H9 (cell line): ENCODE results near the gene MRFAP1. TPM values are rescaled to one million over a fixed set of nuclear protein-coding genes. Genes with fewer than 3 reads are reported as not detected.

Experiments used
- DNase-seq: peaks from one replicate; pipeline ENCODE4 v3.0.0-alpha.2; 2017
- H2AFZ ChIP-seq: one replicate; pipeline ENCODE4 v1.6.1; 2013; ENCODE audit warnings: mild to moderate bottlenecking, low read length, control low read depth, moderate library complexity
- H2AK5ac ChIP-seq: 2 replicates; pipeline ENCODE4 v1.6.1; 2013; ENCODE audit warnings: low read length, control low read depth, mixed read lengths; ENCODE audit not compliant: insufficient read length
- H2BK120ac ChIP-seq: one replicate; pipeline ENCODE4 v1.6.1; 2013; ENCODE audit warnings: low read depth, mild to moderate bottlenecking, low read length, control low read depth, inconsistent platforms; ENCODE audit not compliant: poor library complexity, severe bottlenecking
- H2BK12ac ChIP-seq: 2 replicates; pipeline ENCODE4 v1.6.1; 2013; ENCODE audit warnings: low read length, control low read depth, mixed read lengths, low read depth; ENCODE audit not compliant: insufficient read length
- H2BK15ac ChIP-seq: 2 replicates; pipeline ENCODE4 v1.6.1; 2013; ENCODE audit warnings: low read depth, low read length, control low read depth
- H2BK20ac ChIP-seq: one replicate; pipeline ENCODE4 v1.6.1; 2013; ENCODE audit warnings: low read depth, mild to moderate bottlenecking, low read length, control low read depth, inconsistent platforms; ENCODE audit not compliant: poor library complexity, severe bottlenecking
- H2BK5ac ChIP-seq: 2 replicates; pipeline ENCODE4 v1.6.1; 2013; ENCODE audit warnings: low read length, control low read depth, mixed read lengths; ENCODE audit not compliant: insufficient read length
- H3K14ac ChIP-seq: 2 replicates; pipeline ENCODE4 v1.6.1; 2013; ENCODE audit warnings: low read length, control low read depth; ENCODE audit not compliant: insufficient read depth
- H3K18ac ChIP-seq: 2 replicates; pipeline ENCODE4 v1.6.1; 2013; ENCODE audit warnings: low read depth, mild to moderate bottlenecking, mixed read lengths, low read length, control low read depth; ENCODE audit not compliant: insufficient read length
- H3K23ac ChIP-seq: 2 replicates; pipeline ENCODE4 v1.6.1; 2013; ENCODE audit warnings: low read length, control low read depth, mixed read lengths, low read depth; ENCODE audit not compliant: insufficient read length
- H3K23me2 ChIP-seq: 2 replicates; pipeline ENCODE4 v1.6.1; 2013; ENCODE audit warnings: low read depth, mild to moderate bottlenecking, mixed read lengths, low read length, control low read depth; ENCODE audit not compliant: insufficient read length, poor library complexity, severe bottlenecking
- H3K27ac ChIP-seq: 2 replicates; pipeline ENCODE4 v1.5.1; 2013; ENCODE audit warnings: low read length, control low read depth, mixed read lengths, low read depth; ENCODE audit not compliant: insufficient read length
- H3K27me3 ChIP-seq: 2 replicates; pipeline ENCODE4 v1.6.1; 2013; ENCODE audit warnings: low read length, control low read depth, inconsistent platforms; ENCODE audit not compliant: insufficient read depth
- H3K4ac ChIP-seq: 2 replicates; pipeline ENCODE4 v1.6.1; 2013; ENCODE audit warnings: low read depth, mild to moderate bottlenecking, control low read depth, inconsistent platforms, low read length, moderate library complexity
- H3K4me1 ChIP-seq: 2 replicates; pipeline ENCODE4 v1.6.1; 2013; ENCODE audit warnings: low read length, control low read depth, inconsistent platforms; ENCODE audit not compliant: insufficient read depth
- H3K4me2 ChIP-seq: 2 replicates; pipeline ENCODE4 v1.6.1; 2013; ENCODE audit warnings: low read length, control low read depth, mixed read lengths; ENCODE audit not compliant: insufficient read length, insufficient read depth
- H3K56ac ChIP-seq: 2 replicates; pipeline ENCODE4 v1.6.1; 2013; ENCODE audit warnings: low read depth, mild to moderate bottlenecking, mixed read lengths, low read length, control low read depth; ENCODE audit not compliant: insufficient read length
- H3K79me1 ChIP-seq: 2 replicates; pipeline ENCODE4 v1.6.1; 2013; ENCODE audit warnings: low read depth, mild to moderate bottlenecking, moderate library complexity, low read length, control low read depth, inconsistent platforms; ENCODE audit not compliant: insufficient read depth, poor library complexity, severe bottlenecking
- H3K79me2 ChIP-seq: 2 replicates; pipeline ENCODE4 v1.6.1; 2013; ENCODE audit warnings: low read length, control low read depth, inconsistent platforms; ENCODE audit not compliant: insufficient read depth
- H3K9ac ChIP-seq: 2 replicates; pipeline ENCODE4 v1.6.1; 2013; ENCODE audit warnings: low read length, control low read depth, mixed read lengths; ENCODE audit not compliant: insufficient read length; ENCODE audit errors: extremely low read depth
- H3K9me3 ChIP-seq: one replicate; pipeline ENCODE4 v1.6.1; 2013; ENCODE audit warnings: low read depth, low read length, inconsistent platforms; ENCODE audit not compliant: control insufficient read depth
- H3T11ph ChIP-seq: one replicate; pipeline ENCODE4 v1.6.1; 2013; ENCODE audit warnings: mild to moderate bottlenecking, low read length, control low read depth, inconsistent platforms
- H4K20me1 ChIP-seq: one replicate; pipeline ENCODE4 v1.6.1; 2013; ENCODE audit not compliant: control insufficient read depth, insufficient read length, insufficient read depth
- H4K5ac ChIP-seq: 2 replicates; pipeline ENCODE4 v1.6.1; 2013; ENCODE audit warnings: low read depth, mild to moderate bottlenecking, mixed read lengths, low read length, control low read depth; ENCODE audit not compliant: insufficient read length
- H4K8ac ChIP-seq: replicated peaks from 2 replicates; pipeline ENCODE4 v1.6.1; 2013; ENCODE audit warnings: low read length, control low read depth, mixed read lengths, low read depth; ENCODE audit not compliant: insufficient read length
- H4K91ac ChIP-seq: 2 replicates; pipeline ENCODE4 v1.6.1; 2013; ENCODE audit warnings: low read depth, mild to moderate bottlenecking, moderate library complexity, mixed read lengths, low read length, control low read depth; ENCODE audit not compliant: insufficient read length
- H3K27ac Mint-ChIP-seq, 3 experiments: 2 replicates in 2 of 3; 3 replicates in 1 of 3; pipeline ENCODE4 v1.8.0; 2020 to 2021; ENCODE audit warnings: mixed read lengths in 3 of 3, mild to moderate bottlenecking in 1 of 3, moderate library complexity in 1 of 3
- H3K27me3 Mint-ChIP-seq: 2 replicates; pipeline ENCODE4 v1.8.0; 2021; ENCODE audit warnings: low read depth, mild to moderate bottlenecking, moderate library complexity, mixed read lengths
- H3K36me3 Mint-ChIP-seq, 3 experiments: 2 replicates in 2 of 3; 3 replicates in 1 of 3; pipeline ENCODE4 v1.8.0; 2020 to 2021; ENCODE audit warnings: low read depth in 3 of 3, mixed read lengths in 3 of 3; ENCODE audit not compliant: insufficient read depth in 1 of 3
- H3K4me1 Mint-ChIP-seq, 2 experiments: 2 replicates each; pipeline ENCODE4 v1.8.0; 2020; ENCODE audit warnings: mixed read lengths in 2 of 2
- H3K4me3 Mint-ChIP-seq, 2 experiments: 2 replicates in 1 of 2; 3 replicates in 1 of 2; pipeline ENCODE4 v1.8.0; 2020 to 2021; ENCODE audit warnings: mild to moderate bottlenecking in 2 of 2, mixed read lengths in 2 of 2, moderate library complexity in 1 of 2
- H3K9me3 Mint-ChIP-seq, 2 experiments: 2 replicates in 1 of 2; 3 replicates in 1 of 2; pipeline ENCODE4 v1.8.0; 2020; ENCODE audit warnings: mild to moderate bottlenecking in 2 of 2, mixed read lengths in 2 of 2, moderate library complexity in 1 of 2
- WGBS: extraction: QIAGEN DNeasy Blood & Tissue Kit; methylation state at CpG from one replicate; pipeline ENCODE4 v1.1.7; 2013; ENCODE audit warnings: missing lambda C conversion rate, low lambda C conversion rate, mixed read lengths; ENCODE audit not compliant: insufficient read length; ENCODE audit errors: extremely low coverage; 5-methylcytosine and 5-hydroxymethylcytosine counted together
- total RNA-seq: library from RNA; stranded (reverse); gene quantifications from 2 replicates; pipeline ENCODE4 v1.2.1, GENCODE V29; 2021
- TF ChIP-seq, protein P1 (sequence below): fragments of 200-600 bp; sonication (generic); conservative IDR thresholded peaks from 3 replicates; pipeline ENCODE4 v1.8.0; 2021; ENCODE audit warnings: antibody characterized with exemption, mild to moderate bottlenecking

The MRFAP1 gene
- total RNA-seq, 1 experiment from 2014 or later, result 328 TPM

DNA sequence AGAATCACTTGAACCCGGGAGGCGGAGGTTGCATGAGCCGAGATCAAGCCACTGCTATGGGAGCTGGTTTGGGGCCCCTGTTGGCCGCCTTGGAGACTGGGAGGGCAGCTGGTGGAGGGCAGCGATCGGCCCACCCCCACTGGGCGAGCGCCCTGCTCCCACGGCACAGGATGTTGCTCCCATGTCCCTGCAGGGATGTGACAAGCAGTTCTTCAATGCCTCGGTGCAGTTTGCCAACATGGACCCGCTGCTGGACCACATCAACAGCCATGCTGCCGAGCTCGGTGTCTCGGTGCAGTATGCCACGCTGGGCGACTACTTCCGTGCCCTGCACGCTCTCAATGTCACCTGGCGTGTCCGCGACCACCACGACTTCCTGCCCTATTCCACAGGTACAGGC is 46.1 kb upstream of the MRFAP1 start:
- H3K9me3 Mint-ChIP-seq, result no peaks in the 10 kb centered on the region; a peak in 1 of 5 replicates
- H2AK5ac ChIP-seq, result no peak overlapping the region
- H3K18ac ChIP-seq, result no peak overlapping the region
- H2AFZ ChIP-seq, result no peak overlapping the region
- H3K23ac ChIP-seq, result no peak overlapping the region
- no peak overlapping the region for H4K8ac ChIP-seq
- no peaks in the 10 kb centered on the region for H3K27me3 ChIP-seq
- H2BK120ac ChIP-seq, result no peak overlapping the region
- H3K9me3 ChIP-seq, result no peaks in the 10 kb centered on the region
- no peak for DNase-seq
- H3K27ac ChIP-seq, result no peak overlapping the region
- no peak overlapping the region for H3T11ph ChIP-seq
- H3K79me2 ChIP-seq, result no peaks in the 10 kb centered on the region
- no peak overlapping the region for H2BK15ac ChIP-seq
- H3K4me1 ChIP-seq, result no peaks in the 10 kb centered on the region
- TF ChIP-seq, protein P1, sequence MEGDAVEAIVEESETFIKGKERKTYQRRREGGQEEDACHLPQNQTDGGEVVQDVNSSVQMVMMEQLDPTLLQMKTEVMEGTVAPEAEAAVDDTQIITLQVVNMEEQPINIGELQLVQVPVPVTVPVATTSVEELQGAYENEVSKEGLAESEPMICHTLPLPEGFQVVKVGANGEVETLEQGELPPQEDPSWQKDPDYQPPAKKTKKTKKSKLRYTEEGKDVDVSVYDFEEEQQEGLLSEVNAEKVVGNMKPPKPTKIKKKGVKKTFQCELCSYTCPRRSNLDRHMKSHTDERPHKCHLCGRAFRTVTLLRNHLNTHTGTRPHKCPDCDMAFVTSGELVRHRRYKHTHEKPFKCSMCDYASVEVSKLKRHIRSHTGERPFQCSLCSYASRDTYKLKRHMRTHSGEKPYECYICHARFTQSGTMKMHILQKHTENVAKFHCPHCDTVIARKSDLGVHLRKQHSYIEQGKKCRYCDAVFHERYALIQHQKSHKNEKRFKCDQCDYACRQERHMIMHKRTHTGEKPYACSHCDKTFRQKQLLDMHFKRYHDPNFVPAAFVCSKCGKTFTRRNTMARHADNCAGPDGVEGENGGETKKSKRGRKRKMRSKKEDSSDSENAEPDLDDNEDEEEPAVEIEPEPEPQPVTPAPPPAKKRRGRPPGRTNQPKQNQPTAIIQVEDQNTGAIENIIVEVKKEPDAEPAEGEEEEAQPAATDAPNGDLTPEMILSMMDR, result no peak
- H3K27me3 Mint-ChIP-seq, result 0 out of 2 replicates have a peak, but pooled peaks cover 2% of the 10 kb centered on the region
- no peak overlapping the region for H3K9ac ChIP-seq
- no peak overlapping the region for H3K14ac ChIP-seq
- WGBS, result no CpG with 5 or more reads among the region's 22 CpGs
- H4K5ac ChIP-seq, result no peak overlapping the region
- no peaks in the 10 kb centered on the region for H3K23me2 ChIP-seq
- no peak overlapping the region for H4K91ac ChIP-seq
- no peak overlapping the region for H3K4me2 ChIP-seq
- H3K79me1 ChIP-seq, result no peaks in the 10 kb centered on the region
- H2BK12ac ChIP-seq, result no peak overlapping the region
- peaks cover 0 to 4% (median 0%) of the 10 kb centered on the region in 3 experiments; a peak in 2 of 7 replicates for H3K36me3 Mint-ChIP-seq
- no peaks in the 10 kb centered on the region for H4K20me1 ChIP-seq
- H2BK20ac ChIP-seq, result no peak overlapping the region
- no peak overlapping the region for H3K27ac Mint-ChIP-seq
- H3K4ac ChIP-seq, result no peak overlapping the region
- 0 out of 4 replicates have a peak, but pooled peaks cover 0 to 8% of the 10 kb centered on the region in 2 experiments for H3K4me1 Mint-ChIP-seq
- no peak overlapping the region for H2BK5ac ChIP-seq
- no peak overlapping the region for H3K4me3 Mint-ChIP-seq
- H3K56ac ChIP-seq, result no peak overlapping the region
